ENCODE results near the gene MEX3A.

DNA sequence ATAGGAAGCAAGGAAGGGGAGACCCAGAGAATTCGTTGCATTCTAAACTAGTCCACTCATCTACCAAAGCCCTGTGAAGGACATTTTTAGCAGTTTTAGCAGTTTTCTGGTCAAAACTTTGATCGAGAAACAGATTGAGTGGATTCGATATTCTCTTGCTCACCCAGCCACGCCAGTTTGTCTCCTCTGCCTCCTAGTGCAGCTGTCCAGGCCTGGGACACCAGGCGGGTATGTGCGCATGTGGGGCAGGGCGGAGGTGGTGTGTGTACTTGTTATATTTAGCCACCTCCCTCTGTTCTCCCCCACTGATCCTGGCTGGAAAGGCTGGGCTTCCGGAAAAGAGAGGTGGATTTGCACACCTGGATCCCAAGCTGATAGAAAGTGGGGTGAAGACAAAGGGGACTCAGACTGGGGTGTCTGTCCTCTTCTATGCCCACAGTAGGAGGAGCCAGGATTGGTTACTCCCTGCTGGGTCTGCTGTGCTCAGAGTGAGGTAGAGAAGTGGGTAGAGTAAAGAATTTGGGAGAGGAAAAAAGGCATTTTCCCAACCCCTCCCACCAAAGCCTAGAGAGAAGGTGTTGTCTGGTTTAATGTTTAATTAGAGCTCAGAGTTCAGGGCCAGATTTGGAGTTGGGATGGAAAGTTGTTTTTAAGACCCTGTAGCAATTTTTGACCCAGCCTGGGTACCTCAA, 36.1 kb upstream of the MEX3A start:
- no peak for TF ChIP-seq POLR2AphosphoS5 (IDR thresholded peaks at IDR 0.05; ENCODE audit: borderline replicate concordance, low read depth, low read length)
- TF ChIP-seq EZH2 (IDR thresholded peaks at IDR 0.05): no peak

Measured in SK-N-MC (cell line).